Esophagus muscularis mucosa (tissue), 4 donors: ENCODE results near the gene ZSCAN10.

Experiments used
- CTCF ChIP-seq, 3 experiments: fragments of 200-600 bp in 2 of 3; fragments of 450-650 bp in 1 of 3; sonication (generic) in 2 of 3; IDR thresholded peaks; one replicate each; pipeline ENCODE4 v1.5.1; 2017 to 2019; ENCODE audit warnings: antibody characterized with exemption in 3 of 3, mild to moderate bottlenecking in 2 of 3, moderate library complexity in 1 of 3
- EP300 ChIP-seq: sonication (generic); formaldehyde crosslinking; IDR thresholded peaks from one replicate; pipeline ENCODE4 v1.6.1; 2017; ENCODE audit warnings: antibody characterized with exemption
- POLR2A ChIP-seq: fragments of 450-650 bp; IDR thresholded peaks from one replicate; pipeline ENCODE4 v1.6.1; 2017; ENCODE audit warnings: antibody characterized with exemption, moderate library complexity, mild to moderate bottlenecking, low read depth

- TF ChIP-seq POLR2A (no peak), CTCF (IDR thresholded peaks at IDR 0.05) (no peak), EP300 (no peak)
Measured at GRCh38 chr16:3080024-3080423, 19.1 kb downstream of the ZSCAN10 start.
